Measurements from ENCODE around the gene PKP2.

DNA sequence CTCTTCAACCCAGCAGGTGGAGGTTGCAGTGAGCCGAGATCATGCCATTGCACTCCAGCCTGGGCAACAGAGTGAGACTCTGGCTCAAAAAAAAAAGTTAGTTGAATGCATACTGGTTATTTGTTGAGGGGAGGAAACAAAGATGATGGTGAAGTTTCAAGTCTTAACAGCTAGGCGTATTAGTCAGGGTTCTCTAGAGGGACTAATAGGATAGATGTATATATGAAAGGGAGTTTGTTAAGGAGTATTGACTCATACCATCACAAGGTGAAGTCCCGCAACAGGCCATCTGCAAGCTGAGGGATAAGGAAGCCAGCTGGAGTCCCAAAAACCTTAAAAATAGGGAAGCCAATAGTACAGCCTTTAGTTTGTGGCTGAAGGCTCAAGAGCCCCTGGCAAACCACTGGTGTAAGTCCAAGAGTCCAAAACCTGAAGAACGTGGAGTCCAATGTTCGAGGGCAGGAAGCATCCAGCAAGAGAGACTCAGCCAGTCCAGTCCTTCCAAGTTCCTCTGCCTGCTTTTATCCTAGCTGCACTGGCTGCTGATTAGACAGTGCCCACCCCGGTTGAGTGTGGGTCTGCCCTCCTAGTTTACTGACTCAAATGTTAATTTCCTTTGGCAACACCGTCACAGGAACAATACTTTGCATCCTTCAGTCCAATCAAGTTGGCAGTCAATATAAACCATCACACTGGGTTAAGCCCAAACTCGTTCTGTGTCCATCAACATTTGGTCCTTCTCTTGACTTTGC is 26.1 kb upstream of the PKP2 start:
- TF ChIP-seq, protein P1, sequence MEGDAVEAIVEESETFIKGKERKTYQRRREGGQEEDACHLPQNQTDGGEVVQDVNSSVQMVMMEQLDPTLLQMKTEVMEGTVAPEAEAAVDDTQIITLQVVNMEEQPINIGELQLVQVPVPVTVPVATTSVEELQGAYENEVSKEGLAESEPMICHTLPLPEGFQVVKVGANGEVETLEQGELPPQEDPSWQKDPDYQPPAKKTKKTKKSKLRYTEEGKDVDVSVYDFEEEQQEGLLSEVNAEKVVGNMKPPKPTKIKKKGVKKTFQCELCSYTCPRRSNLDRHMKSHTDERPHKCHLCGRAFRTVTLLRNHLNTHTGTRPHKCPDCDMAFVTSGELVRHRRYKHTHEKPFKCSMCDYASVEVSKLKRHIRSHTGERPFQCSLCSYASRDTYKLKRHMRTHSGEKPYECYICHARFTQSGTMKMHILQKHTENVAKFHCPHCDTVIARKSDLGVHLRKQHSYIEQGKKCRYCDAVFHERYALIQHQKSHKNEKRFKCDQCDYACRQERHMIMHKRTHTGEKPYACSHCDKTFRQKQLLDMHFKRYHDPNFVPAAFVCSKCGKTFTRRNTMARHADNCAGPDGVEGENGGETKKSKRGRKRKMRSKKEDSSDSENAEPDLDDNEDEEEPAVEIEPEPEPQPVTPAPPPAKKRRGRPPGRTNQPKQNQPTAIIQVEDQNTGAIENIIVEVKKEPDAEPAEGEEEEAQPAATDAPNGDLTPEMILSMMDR (IDR thresholded peaks at IDR 0.05) = no peak
- no peak for TF ChIP-seq POLR2A (IDR thresholded peaks at IDR 0.05)
